Measurements from ENCODE around the gene GPR137B. TPM values are rescaled to one million over a fixed set of nuclear protein-coding genes. Genes with fewer than 3 reads are reported as not detected.

Gene GPR137B
- total and polyA plus RNA-seq, 9 of the 15 experiments (the other 6 are each of a cell fraction or from before 2014, with no cell fraction given) = 0.04 to 1.0 (median 0.62) TPM

GRCh38 chr1:236172041-236172579 lies 29.8 kb downstream of the GPR137B start:
- DNase-seq (ENCODE audit: extremely low read depth in 1 of 4, low spot score in 3 of 4) (no peak), FAIRE-seq (no peak), ATAC-seq (no peak)
- peaks cover 29 to 57% of the 10 kb centered on the region in 2 experiments for H3K27me3 ChIP-seq (ENCODE audit: control insufficient read depth in 2 of 2, insufficient read depth in 2 of 2, low read length in 2 of 2)
- no peak overlapping the region for H3K9ac ChIP-seq (ENCODE audit: insufficient read depth in 1 of 2, low read depth in 2 of 2, low read length in 2 of 2)
- H3K27ac ChIP-seq (ENCODE audit: extremely low read depth, low read depth, low read length) = no peak overlapping the region
- BruUV-seq (replicated peaks) = no TSS peak
- TF ChIP-seq ZNF239 (CRISPR knock-in tag; IDR thresholded peaks at IDR 0.05) (no peak), ZNF407 (IDR thresholded peaks at IDR 0.05; ENCODE audit: low read depth) (no peak), NR2C2 (CRISPR knock-in tag; IDR thresholded peaks at IDR 0.05) (no peak), NR2C2 (tag; IDR thresholded peaks at IDR 0.05) (no peak), RBM17 (IDR thresholded peaks at IDR 0.05; ENCODE audit: borderline replicate concordance, low read depth, low read length) (no peak), ZNF133 (CRISPR knock-in tag; IDR thresholded peaks at IDR 0.05) (no peak), TCF15 (CRISPR knock-in tag; IDR thresholded peaks at IDR 0.05) (no peak), ZNF280B (CRISPR knock-in tag; IDR thresholded peaks at IDR 0.05) (no peak), XRCC5 (IDR thresholded peaks at IDR 0.05; ENCODE audit: low read depth, low read length) (no peak), DDX20 (tag; IDR thresholded peaks at IDR 0.05; ENCODE audit: low read depth) (no peak), ZNF79 (CRISPR knock-in tag; IDR thresholded peaks at IDR 0.05; ENCODE audit: low read depth) (no peak), NR2C1 (IDR thresholded peaks at IDR 0.05) (no peak), NR2C1 (tag; IDR thresholded peaks at IDR 0.05) (no peak), ZNF586 (CRISPR knock-in tag; conservative IDR thresholded peaks at IDR 0.05) (no peak)
- in situ Hi-C loops (cut with MboI) = no loop called here
- H3K4me3 ChIP-seq = no peak overlapping the region
- H3K9me1 ChIP-seq (ENCODE audit: control insufficient read depth, insufficient read depth, low read length) = no peaks in the 10 kb centered on the region
- ChIA-PET CTCF (ENCODE audit: low intra/inter-chr PET ratio) (no interaction called here), POLR2A (no interaction called here)
- no peak overlapping the region for H2AFZ ChIP-seq (ENCODE audit: low read depth, low read length)
- intact Hi-C loops (cut with micrococcal nuclease) = no loop called here
- no peaks in the 10 kb centered on the region for H3K4me1 ChIP-seq (replicated peaks in 1 of 2; ENCODE audit: control insufficient read depth in 2 of 2, insufficient read depth in 2 of 2, low read length in 2 of 2)
- no peaks in the 10 kb centered on the region for H4K20me1 ChIP-seq (replicated peaks; ENCODE audit: control insufficient read depth, insufficient read depth, low read length)
- H3K79me2 ChIP-seq (ENCODE audit: control insufficient read depth, insufficient read depth, low read length) = no peaks in the 10 kb centered on the region
- H3K36me3 ChIP-seq (ENCODE audit: control insufficient read depth, insufficient read depth, low read length) = no peaks in the 10 kb centered on the region
- no peaks in the 10 kb centered on the region for H3K9me3 ChIP-seq (replicated peaks; ENCODE audit: control insufficient read depth, insufficient read depth, low read depth, low read length)
- H3K4me2 ChIP-seq (ENCODE audit: insufficient read depth, low read length) = no peak overlapping the region

Measured in K562 (cell line).